Activated naive CD4-positive, alpha-beta T cell treated with anti-CD3 and anti-CD28 coated beads for 36 hours (primary cell): ENCODE results near the gene SUGP2. TPM values are rescaled to one million over a fixed set of nuclear protein-coding genes. Genes with fewer than 3 reads are reported as not detected.

Experiments used
- CTCF ChIA-PET: fragments of 350-600 bp; sonication (Branson Sonifier 250); formaldehyde crosslinking; loops from one replicate; lab custom pipeline; 2021; ENCODE audit warnings: antibody characterized with exemption; lab: Charles Lee
- DNase-seq: peaks from one replicate; pipeline ENCODE4 v3.0.0-alpha.2; 2020
- H3K27ac Mint-ChIP-seq: one replicate; pipeline ENCODE4 v1.8.0; 2021; ENCODE audit warnings: mild to moderate bottlenecking, mixed read lengths
- H3K27me3 Mint-ChIP-seq: one replicate; pipeline ENCODE4 v1.8.0; 2021; ENCODE audit warnings: low read depth, mixed read lengths
- H3K36me3 Mint-ChIP-seq: one replicate; pipeline ENCODE4 v1.8.0; 2021; ENCODE audit warnings: low read depth, mixed read lengths
- H3K4me1 Mint-ChIP-seq: one replicate; pipeline ENCODE4 v1.8.0; 2021; ENCODE audit warnings: low read depth, mixed read lengths
- H3K4me3 Mint-ChIP-seq: one replicate; pipeline ENCODE4 v1.8.0; 2021; ENCODE audit warnings: mild to moderate bottlenecking, moderate library complexity, mixed read lengths
- H3K9me3 Mint-ChIP-seq: one replicate; pipeline ENCODE4 v1.8.0; 2021; ENCODE audit warnings: mixed read lengths
- intact Hi-C: fragments of 100-400 bp; cut with micrococcal nuclease; formaldehyde crosslinking; loops from one replicate; pipeline ENCODE4 v1.15.1; 2023
- total RNA-seq, 2 experiments: library from RNA; stranded (reverse); gene quantifications; one replicate each; pipeline ENCODE4 v1.2.3, GENCODE V29; 2021

The SUGP2 gene
- total RNA-seq, 2 experiments from 2014 or later, result 149 to 154 TPM

DNA sequence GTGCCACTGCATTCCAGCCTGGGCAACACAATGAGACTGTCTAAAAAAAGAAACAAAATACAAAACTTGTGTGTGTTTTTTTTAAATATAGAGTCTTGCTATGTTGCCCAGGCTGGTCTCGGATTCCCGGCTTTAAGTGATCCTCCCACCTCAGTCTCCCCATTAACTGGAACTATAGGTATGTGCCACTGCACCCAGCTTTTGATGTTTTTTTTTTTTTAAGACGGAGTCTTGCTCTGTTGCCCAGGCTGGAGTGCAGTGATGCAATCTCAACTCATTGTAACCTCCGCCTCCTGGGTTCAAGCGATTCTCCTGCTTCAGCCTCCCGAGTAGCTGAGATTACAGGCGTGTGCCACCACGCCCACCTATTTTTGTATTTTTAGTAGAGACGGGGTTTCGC is 37.0 kb downstream of the SUGP2 start:
- CTCF ChIA-PET, result interaction anchor here (0.6 to 1.6 kb wide), 4 partner anchors 9 to 106 kb away, joined by 3 to 5 read pairs (median 4); partner anchors contain the start of genes ARMC6 and SUGP2
- H3K9me3 Mint-ChIP-seq, result no peaks in the 10 kb centered on the region
- H3K4me1 Mint-ChIP-seq, result peaks cover 11% of the 10 kb centered on the region
- H3K4me3 Mint-ChIP-seq, result no peak overlapping the region
- DNase-seq, result no peak
- H3K27ac Mint-ChIP-seq, result no peak overlapping the region
- peaks cover 31% of the 10 kb centered on the region for H3K36me3 Mint-ChIP-seq
- intact Hi-C loops, result no loop called here
- H3K27me3 Mint-ChIP-seq, result no peaks in the 10 kb centered on the region

DNA sequence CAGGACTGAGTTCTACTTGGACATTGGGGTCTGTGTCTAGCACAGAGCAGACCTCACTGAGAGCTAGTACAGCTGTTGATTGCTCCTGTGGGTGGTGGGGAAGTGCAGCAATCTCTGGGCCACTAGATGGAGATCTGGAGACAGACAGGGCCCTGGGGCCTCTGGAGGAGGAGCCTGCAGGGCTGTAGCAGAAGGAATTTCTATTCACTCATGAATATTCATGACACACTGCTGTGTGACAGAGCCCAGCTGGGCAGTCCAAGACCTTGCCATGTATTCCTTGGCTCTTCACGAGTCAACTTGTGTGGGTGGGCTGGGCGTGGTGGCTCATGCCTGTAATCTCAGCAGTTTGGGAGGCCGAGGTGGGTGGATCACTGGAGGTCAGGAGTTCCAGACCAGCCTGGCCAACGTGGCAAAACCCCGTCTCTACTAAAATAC is 37.5 kb downstream of the SUGP2 start:
- Mint-ChIP-seq H3K27me3 (no peaks in the 10 kb centered on the region), H3K9me3 (no peaks in the 10 kb centered on the region), H3K36me3 (peaks cover 31% of the 10 kb centered on the region), H3K4me3 (no peak overlapping the region), H3K4me1 (peaks cover 11% of the 10 kb centered on the region), H3K27ac (no peak overlapping the region)
- CTCF ChIA-PET, result interaction anchor here (0.6 to 1.6 kb wide), 2 partner anchors 9 to 106 kb away, joined by 4 to 5 read pairs; no protein-coding TSS in a partner anchor
- intact Hi-C loops, result no loop called here
- peak; percentile 19 for DNase-seq

DNA sequence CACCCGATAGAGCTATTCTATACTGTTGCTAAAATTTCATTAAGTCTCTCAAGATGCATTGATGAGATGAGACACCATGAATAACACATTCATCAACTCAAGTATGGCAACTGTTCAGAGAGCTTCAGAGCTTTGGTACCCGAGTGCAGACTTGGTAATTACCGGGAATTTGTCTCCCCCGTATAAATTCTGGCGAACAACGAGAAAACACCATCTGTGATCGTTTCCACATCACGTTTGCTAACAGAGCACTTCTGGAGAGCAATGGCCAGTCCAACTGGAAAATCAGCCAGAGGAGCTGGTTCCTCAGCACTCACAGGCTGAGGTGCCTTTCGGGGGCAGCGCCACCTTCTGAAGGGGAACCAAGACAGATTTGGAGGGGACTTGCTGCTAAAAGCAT is 40.2 kb downstream of the SUGP2 start:
- no peaks in the 10 kb centered on the region for H3K27me3 Mint-ChIP-seq
- H3K27ac Mint-ChIP-seq, result no peak overlapping the region
- no peak overlapping the region for H3K4me3 Mint-ChIP-seq
- no peaks in the 10 kb centered on the region for H3K4me1 Mint-ChIP-seq
- no peak for DNase-seq
- peaks cover 16% of the 10 kb centered on the region for H3K36me3 Mint-ChIP-seq
- H3K9me3 Mint-ChIP-seq, result no peaks in the 10 kb centered on the region
- intact Hi-C loops, result no loop called here
- CTCF ChIA-PET, result no interaction called here

DNA sequence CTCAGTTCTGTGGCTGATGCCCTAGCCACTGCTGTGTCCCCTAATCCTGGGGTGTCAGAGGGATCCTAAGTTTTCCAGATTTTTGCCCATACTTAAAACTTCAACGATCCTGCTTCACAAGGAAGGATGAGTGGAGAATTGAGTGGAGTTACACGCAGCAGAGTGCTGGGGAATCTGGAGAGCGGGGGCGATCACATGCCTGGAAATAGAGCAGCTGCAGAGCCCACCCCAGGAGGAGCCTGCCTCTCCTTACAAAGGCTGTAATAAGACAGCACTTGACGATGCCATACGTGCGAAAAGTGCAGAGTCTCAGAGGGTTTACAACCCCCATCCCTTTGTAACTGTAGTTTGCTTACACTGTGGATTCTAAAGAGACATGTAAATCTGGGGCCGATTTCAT is 40.6 kb downstream of the SUGP2 start:
- intact Hi-C loops, result no loop called here
- Mint-ChIP-seq H3K4me1 (no peaks in the 10 kb centered on the region), H3K27me3 (no peaks in the 10 kb centered on the region), H3K36me3 (peaks cover 16% of the 10 kb centered on the region), H3K9me3 (no peaks in the 10 kb centered on the region), H3K27ac (no peak overlapping the region), H3K4me3 (no peak overlapping the region)
- CTCF ChIA-PET, result no interaction called here
- DNase-seq, result no peak

DNA sequence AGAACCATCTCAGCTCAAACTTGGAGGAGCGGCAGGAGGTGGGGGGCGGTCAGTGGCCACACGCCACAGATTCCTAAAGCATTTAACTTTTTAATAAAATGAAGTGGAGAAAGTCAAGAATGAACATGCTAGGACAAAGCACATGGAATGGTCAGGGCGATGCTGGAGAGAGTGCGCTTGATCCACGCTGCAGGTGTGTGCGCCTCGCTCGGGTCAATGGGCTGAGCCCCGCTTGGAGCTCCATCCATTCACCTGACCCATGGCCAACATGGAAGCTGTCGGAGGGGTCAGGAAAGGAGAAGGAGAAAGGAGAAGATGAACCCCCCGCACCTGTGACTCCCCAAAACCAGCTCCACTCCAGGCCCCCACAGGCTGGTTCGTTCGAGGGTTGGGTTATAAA is 41.8 kb downstream of the SUGP2 start:
- Mint-ChIP-seq H3K27ac (no peak overlapping the region), H3K27me3 (no peaks in the 10 kb centered on the region), H3K9me3 (no peaks in the 10 kb centered on the region), H3K4me1 (no peaks in the 10 kb centered on the region), H3K36me3 (peaks cover 14% of the 10 kb centered on the region), H3K4me3 (no peak overlapping the region)
- CTCF ChIA-PET, result no interaction called here
- intact Hi-C loops, result no loop called here
- DNase-seq, result no peak

DNA sequence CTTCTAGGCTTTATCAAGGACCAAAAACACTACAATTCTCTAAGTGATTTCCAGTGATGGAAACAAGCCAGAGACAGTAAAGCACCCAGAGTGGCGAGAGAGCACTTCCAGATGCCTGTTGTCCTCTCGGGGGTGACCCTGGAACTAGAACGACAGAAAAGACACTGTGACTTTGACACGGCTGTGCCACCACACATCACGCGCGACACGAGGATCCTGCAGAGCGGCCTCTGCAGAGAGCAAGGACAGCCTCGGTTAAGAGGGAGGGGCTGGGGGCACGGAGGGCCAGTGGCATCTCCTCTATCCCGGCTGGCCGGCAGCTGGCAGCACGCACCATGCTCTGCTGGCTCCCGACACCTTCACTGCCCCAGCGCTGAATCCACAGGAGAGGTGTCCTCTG is 42.3 kb downstream of the SUGP2 start:
- no peaks in the 10 kb centered on the region for H3K27me3 Mint-ChIP-seq
- no peak overlapping the region for H3K4me3 Mint-ChIP-seq
- H3K9me3 Mint-ChIP-seq, result no peaks in the 10 kb centered on the region
- no peak overlapping the region for H3K27ac Mint-ChIP-seq
- H3K4me1 Mint-ChIP-seq, result no peaks in the 10 kb centered on the region
- intact Hi-C loops, result no loop called here
- no peak for DNase-seq
- CTCF ChIA-PET, result no interaction called here
- peaks cover 14% of the 10 kb centered on the region for H3K36me3 Mint-ChIP-seq

DNA sequence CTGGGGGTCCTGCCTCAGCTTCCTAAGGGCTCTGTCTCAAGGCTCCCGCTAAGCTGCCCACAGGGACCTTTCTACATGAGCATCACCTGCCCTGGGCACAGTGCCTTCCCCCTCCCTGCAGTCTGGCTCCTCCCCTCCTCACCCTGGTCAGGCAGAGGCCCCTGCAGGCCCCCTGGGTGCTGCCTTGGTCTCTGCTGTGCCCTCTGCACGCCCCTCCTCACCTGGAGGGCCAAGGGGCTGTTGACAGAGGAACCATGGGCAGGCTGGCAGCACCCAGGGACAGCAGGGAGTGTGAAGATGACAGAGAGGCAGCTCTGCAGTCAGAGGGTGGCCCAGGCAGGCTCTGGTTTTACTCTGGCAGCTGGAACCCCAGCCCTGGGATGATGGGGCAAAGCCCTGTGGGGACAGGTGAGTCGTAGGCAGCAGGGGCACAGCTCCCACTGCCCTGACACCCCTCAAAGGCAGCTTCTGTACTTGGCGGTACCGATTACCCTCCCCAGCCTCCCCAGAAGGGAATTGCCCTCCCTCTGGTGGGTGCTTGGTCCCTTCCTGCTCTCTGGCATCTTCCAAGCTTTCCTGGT is 43.1 kb downstream of the SUGP2 start:
- intact Hi-C loops, result no loop called here
- H3K4me1 Mint-ChIP-seq, result no peaks in the 10 kb centered on the region
- H3K27ac Mint-ChIP-seq, result no peak overlapping the region
- H3K9me3 Mint-ChIP-seq, result no peaks in the 10 kb centered on the region
- CTCF ChIA-PET, result no interaction called here
- H3K36me3 Mint-ChIP-seq, result peaks cover 14% of the 10 kb centered on the region
- H3K4me3 Mint-ChIP-seq, result no peak overlapping the region
- no peaks in the 10 kb centered on the region for H3K27me3 Mint-ChIP-seq
- DNase-seq, result no peak

DNA sequence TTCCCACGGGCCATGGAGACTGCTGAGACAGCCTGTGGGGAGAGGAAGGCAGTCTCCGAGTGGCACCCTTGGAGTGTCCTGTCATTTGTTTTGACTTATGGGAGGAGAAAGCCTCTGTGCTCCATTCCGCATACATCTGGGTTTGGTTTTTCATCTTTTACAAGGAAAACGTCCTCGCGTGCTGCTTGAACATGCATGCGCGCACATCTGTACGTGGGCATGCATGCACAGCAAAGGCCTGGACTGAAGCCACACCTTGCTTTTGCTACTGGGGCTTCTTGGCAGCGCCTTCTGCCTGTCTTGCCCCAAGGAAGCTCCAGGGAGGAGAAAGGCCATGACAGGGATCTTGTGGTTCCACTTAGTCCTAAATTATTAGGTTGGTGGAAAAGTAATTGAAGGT is 44.0 kb downstream of the SUGP2 start:
- Mint-ChIP-seq H3K36me3 (peaks cover 12% of the 10 kb centered on the region), H3K4me3 (no peak overlapping the region), H3K27me3 (no peaks in the 10 kb centered on the region), H3K9me3 (no peaks in the 10 kb centered on the region), H3K4me1 (no peaks in the 10 kb centered on the region), H3K27ac (no peak overlapping the region)
- DNase-seq, result no peak
- CTCF ChIA-PET, result no interaction called here
- intact Hi-C loops, result no loop called here

DNA sequence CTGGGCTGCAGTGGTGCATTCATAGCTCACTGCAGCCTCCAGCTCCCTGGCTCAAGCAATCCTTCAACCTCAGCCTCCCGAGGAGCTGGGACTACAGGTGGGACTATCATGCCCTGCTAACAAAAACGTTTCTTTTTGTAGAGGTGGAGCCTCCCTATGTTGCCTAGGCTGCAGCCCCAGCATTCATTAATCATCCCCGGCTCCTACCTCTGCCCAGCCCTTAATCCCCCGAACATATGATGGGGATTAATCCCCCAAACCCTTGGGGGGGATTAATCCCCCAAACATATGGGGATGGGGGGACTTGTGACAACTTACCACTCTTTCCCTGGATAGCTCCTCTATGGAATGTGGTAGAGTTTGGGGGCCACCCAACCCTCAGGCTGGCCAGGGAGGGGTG is 45.9 kb downstream of the SUGP2 start:
- Mint-ChIP-seq H3K27me3 (no peaks in the 10 kb centered on the region), H3K9me3 (no peaks in the 10 kb centered on the region), H3K36me3 (peaks cover 3% of the 10 kb centered on the region), H3K4me1 (no peaks in the 10 kb centered on the region), H3K27ac (no peak overlapping the region), H3K4me3 (no peak overlapping the region)
- DNase-seq, result no peak
- intact Hi-C loops, result no loop called here
- CTCF ChIA-PET, result interaction anchor here (1.0 to 1.1 kb wide), 2 partner anchors 71 to 364 kb away, joined by 3 to 4 read pairs; no protein-coding TSS in a partner anchor

DNA sequence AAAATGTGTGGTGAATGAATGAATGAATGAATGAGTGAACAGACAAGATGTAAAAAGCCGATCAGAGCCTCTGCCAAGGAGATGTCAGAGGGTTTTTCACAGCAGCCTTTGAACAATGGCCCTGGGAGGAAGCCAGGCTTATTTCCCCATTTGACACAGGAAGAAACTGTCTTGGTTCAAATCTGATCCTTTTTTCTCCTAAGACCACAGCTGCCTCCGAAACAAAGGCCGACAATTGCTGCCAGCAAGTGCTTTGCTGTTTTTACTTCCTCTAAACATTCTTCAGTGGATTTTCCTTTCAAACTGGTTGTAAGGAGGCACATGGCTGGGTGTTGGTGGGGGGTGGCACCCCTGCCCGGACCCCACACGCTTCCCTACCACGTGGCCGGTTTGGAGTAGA is 48.1 kb downstream of the SUGP2 start:
- Mint-ChIP-seq H3K27me3 (no peaks in the 10 kb centered on the region), H3K4me1 (no peaks in the 10 kb centered on the region), H3K9me3 (no peaks in the 10 kb centered on the region), H3K4me3 (no peak overlapping the region), H3K27ac (no peak overlapping the region), H3K36me3 (no peaks in the 10 kb centered on the region)
- CTCF ChIA-PET, result no interaction called here
- intact Hi-C loops, result no loop called here
- no peak for DNase-seq

DNA sequence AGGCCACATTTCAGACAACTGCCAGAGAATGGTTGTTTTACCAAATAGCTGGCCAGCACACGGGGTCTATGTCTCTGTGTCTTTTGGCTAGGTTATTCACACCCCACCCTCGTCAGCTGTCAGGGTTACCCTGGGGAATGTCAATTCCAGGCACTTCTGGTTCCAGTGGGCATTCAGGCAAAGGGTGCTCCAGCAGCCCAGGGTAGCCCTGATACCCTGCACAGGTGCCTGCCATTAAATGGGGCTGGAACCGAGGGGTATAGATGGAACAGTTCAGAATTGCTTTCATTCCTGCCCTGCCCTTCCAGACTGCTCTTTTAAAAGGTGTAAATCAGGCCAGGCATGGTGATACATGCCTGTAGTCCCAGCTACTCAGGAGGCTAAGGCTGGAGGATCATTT is 49.1 kb downstream of the SUGP2 start:
- Mint-ChIP-seq H3K27me3 (no peaks in the 10 kb centered on the region), H3K27ac (no peak overlapping the region), H3K4me3 (no peak overlapping the region), H3K9me3 (no peaks in the 10 kb centered on the region), H3K36me3 (no peaks in the 10 kb centered on the region), H3K4me1 (no peaks in the 10 kb centered on the region)
- DNase-seq, result no peak
- intact Hi-C loops, result no loop called here
- CTCF ChIA-PET, result interaction anchor here (0.6 kb wide), 1 partner anchor 98 kb away, joined by 4 read pairs; no protein-coding TSS in a partner anchor

DNA sequence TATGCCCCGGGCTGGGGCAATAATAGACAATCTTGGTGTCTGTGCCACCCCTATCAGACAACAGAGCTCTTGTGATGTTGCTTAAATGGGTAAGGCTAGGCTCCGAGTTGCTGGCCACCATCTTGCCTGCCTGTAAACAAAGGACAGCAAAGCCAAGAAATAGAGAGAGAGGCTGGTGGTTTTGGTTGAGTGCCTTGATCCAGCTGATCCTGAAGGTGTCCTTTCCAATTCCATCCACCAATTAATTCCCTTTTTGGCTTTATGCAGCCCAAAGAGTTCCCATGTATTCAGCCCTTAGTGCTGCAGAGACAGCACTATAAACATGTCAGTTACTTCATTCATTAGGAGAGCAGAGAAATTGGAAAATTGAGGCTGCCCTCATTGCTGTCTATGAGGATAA is 50.6 kb downstream of the SUGP2 start:
- Mint-ChIP-seq H3K9me3 (no peaks in the 10 kb centered on the region), H3K4me3 (no peak overlapping the region), H3K27me3 (no peaks in the 10 kb centered on the region), H3K4me1 (no peaks in the 10 kb centered on the region), H3K36me3 (no peaks in the 10 kb centered on the region), H3K27ac (no peak overlapping the region)
- intact Hi-C loops, result no loop called here
- CTCF ChIA-PET, result interaction anchor here (0.6 kb wide), 1 partner anchor 296 kb away, joined by 4 read pairs; no protein-coding TSS in a partner anchor
- no peak for DNase-seq

DNA sequence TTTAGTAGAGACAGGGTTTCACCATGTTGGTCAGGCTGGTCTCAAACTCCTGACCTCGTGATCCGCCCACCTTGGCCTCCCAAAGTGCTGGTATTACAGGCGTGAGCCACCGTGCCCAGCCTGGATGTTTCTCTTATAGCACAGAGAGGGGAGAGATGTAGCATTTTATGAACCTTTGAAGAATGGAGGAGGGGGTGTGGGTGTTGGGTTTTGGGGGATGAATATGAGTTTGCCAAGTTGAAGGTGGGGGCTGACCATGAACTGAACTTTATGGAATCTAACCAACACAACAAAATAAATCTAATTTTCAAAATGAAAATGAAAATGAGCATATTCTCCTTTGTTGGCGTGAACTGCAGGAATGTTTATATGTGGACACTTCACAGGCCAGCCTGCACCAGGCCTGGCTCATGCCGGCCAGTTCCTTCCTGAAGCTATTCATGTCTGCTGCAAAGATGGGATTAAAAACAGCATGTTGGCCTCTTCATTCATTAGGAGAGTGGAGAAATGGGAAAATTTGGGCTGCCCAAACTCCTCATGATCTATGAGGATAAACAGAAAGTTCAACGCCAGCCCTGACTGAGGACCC is 52.8 kb downstream of the SUGP2 start:
- CTCF ChIA-PET, result no interaction called here
- no peaks in the 10 kb centered on the region for H3K4me1 Mint-ChIP-seq

More for the DNA sequence above, 52.8 kb downstream of the SUGP2 start:
- Mint-ChIP-seq H3K27ac (no peak overlapping the region), H3K4me3 (no peak overlapping the region), H3K36me3 (no peaks in the 10 kb centered on the region), H3K9me3 (no peaks in the 10 kb centered on the region), H3K27me3 (no peaks in the 10 kb centered on the region)
- intact Hi-C loops, result no loop called here
- DNase-seq, result no peak
